ENCODE measurements around the gene TM7SF3.

GRCh38 chr12:26966842-26967241 is 47.3 kb downstream of the TM7SF3 start:
- TF ChIP-seq CTCF (conservative IDR thresholded peaks at IDR 0.05; ENCODE audit: low read depth, low read length) (no peak), EZH2phosphoT487 (IDR thresholded peaks at IDR 0.05; ENCODE audit: borderline replicate concordance, low read length) (no peak), EZH2 (IDR thresholded peaks at IDR 0.05; ENCODE audit: low read length, unreplicated experiment) (no peak)
